Right kidney (tissue), 1 donor: Measurements from ENCODE around the gene LARGE1.
A peak's percentile ranks its signal among the peaks of the same experiment; 100 is the strongest.

Experiments
- DNase-seq: peaks from one replicate; pipeline ENCODE4 v3.0.0-alpha.2; 2016

LARGE1 gene

GRCh38 chr22:33520904-33521780, 399.1 kb downstream of the LARGE1 start:
- DNase-seq, result no peak

GRCh38 chr22:33519974-33520903, 400.0 kb downstream of the LARGE1 start:
- no peak for DNase-seq

- peak; percentile 68 for DNase-seq
Measured at GRCh38 chr22:33519071-33519973, 401.0 kb downstream of the LARGE1 start.

GRCh38 chr22:33518405-33518804, 401.9 kb downstream of the LARGE1 start:
- DNase-seq, result no peak

- no peak for DNase-seq
Measured at GRCh38 chr22:33515795-33516194, 404.5 kb downstream of the LARGE1 start.

GRCh38 chr22:33513388-33514338, 406.6 kb downstream of the LARGE1 start:
- DNase-seq, result no peak

- no peak for DNase-seq
Measured at GRCh38 chr22:33512908-33513307, 407.4 kb downstream of the LARGE1 start.

- DNase-seq, result no peak
Measured at GRCh38 chr22:33510429-33510904, 409.8 kb downstream of the LARGE1 start.

GRCh38 chr22:33504941-33505625, 415.2 kb downstream of the LARGE1 start:
- no peak for DNase-seq

GRCh38 chr22:33496112-33496511, 424.2 kb downstream of the LARGE1 start:
- no peak for DNase-seq

- no peak for DNase-seq
Measured at GRCh38 chr22:33493476-33494205, 426.6 kb downstream of the LARGE1 start.

- DNase-seq, result peak; percentile 29
Measured at GRCh38 chr22:33492210-33492651, 428.0 kb downstream of the LARGE1 start.

- no peak for DNase-seq
Measured at GRCh38 chr22:33487041-33487716, 433.1 kb downstream of the LARGE1 start.

GRCh38 chr22:33481550-33481949, 438.7 kb downstream of the LARGE1 start:
- no peak for DNase-seq

GRCh38 chr22:33477120-33478111, 442.9 kb downstream of the LARGE1 start:
- DNase-seq, result no peak

- DNase-seq, result no peak
Measured at GRCh38 chr22:33476716-33477115, 443.6 kb downstream of the LARGE1 start.

GRCh38 chr22:33476206-33476605, 444.1 kb downstream of the LARGE1 start:
- no peak for DNase-seq
